T follicular helper cell (primary cell): ENCODE measurements around the gene MEMO1.

ENCODE experiments used
- DNase-seq: peaks from one replicate; pipeline ENCODE4 v3.0.0-alpha.2; 2020; ENCODE audit warnings: low read depth

Gene MEMO1

GRCh38 chr2:31823558-31823957 lies 187.2 kb downstream of the MEMO1 start:
- no peak for DNase-seq

- DNase-seq: no peak
Measured at GRCh38 chr2:31822587-31822986, 188.2 kb downstream of the MEMO1 start.
